H9 (cell line): Measurements from ENCODE around the gene EFNA5. TPM values are rescaled to one million over a fixed set of nuclear protein-coding genes. Genes with fewer than 3 reads are reported as not detected.

Experiments
- DNase-seq: peaks from one replicate; pipeline ENCODE4 v3.0.0-alpha.2; 2017
- H2AFZ ChIP-seq: one replicate; pipeline ENCODE4 v1.6.1; 2013; ENCODE audit warnings: mild to moderate bottlenecking, low read length, control low read depth, moderate library complexity
- H2AK5ac ChIP-seq: 2 replicates; pipeline ENCODE4 v1.6.1; 2013; ENCODE audit warnings: low read length, control low read depth, mixed read lengths; ENCODE audit not compliant: insufficient read length
- H2BK120ac ChIP-seq: one replicate; pipeline ENCODE4 v1.6.1; 2013; ENCODE audit warnings: low read depth, mild to moderate bottlenecking, low read length, control low read depth, inconsistent platforms; ENCODE audit not compliant: poor library complexity, severe bottlenecking
- H2BK12ac ChIP-seq: 2 replicates; pipeline ENCODE4 v1.6.1; 2013; ENCODE audit warnings: low read length, control low read depth, mixed read lengths, low read depth; ENCODE audit not compliant: insufficient read length
- H2BK15ac ChIP-seq: 2 replicates; pipeline ENCODE4 v1.6.1; 2013; ENCODE audit warnings: low read depth, low read length, control low read depth
- H2BK20ac ChIP-seq: one replicate; pipeline ENCODE4 v1.6.1; 2013; ENCODE audit warnings: low read depth, mild to moderate bottlenecking, low read length, control low read depth, inconsistent platforms; ENCODE audit not compliant: poor library complexity, severe bottlenecking
- H2BK5ac ChIP-seq: 2 replicates; pipeline ENCODE4 v1.6.1; 2013; ENCODE audit warnings: low read length, control low read depth, mixed read lengths; ENCODE audit not compliant: insufficient read length
- H3K14ac ChIP-seq: 2 replicates; pipeline ENCODE4 v1.6.1; 2013; ENCODE audit warnings: low read length, control low read depth; ENCODE audit not compliant: insufficient read depth
- H3K18ac ChIP-seq: 2 replicates; pipeline ENCODE4 v1.6.1; 2013; ENCODE audit warnings: low read depth, mild to moderate bottlenecking, mixed read lengths, low read length, control low read depth; ENCODE audit not compliant: insufficient read length
- H3K23ac ChIP-seq: 2 replicates; pipeline ENCODE4 v1.6.1; 2013; ENCODE audit warnings: low read length, control low read depth, mixed read lengths, low read depth; ENCODE audit not compliant: insufficient read length
- H3K23me2 ChIP-seq: 2 replicates; pipeline ENCODE4 v1.6.1; 2013; ENCODE audit warnings: low read depth, mild to moderate bottlenecking, mixed read lengths, low read length, control low read depth; ENCODE audit not compliant: insufficient read length, poor library complexity, severe bottlenecking
- H3K27ac ChIP-seq: 2 replicates; pipeline ENCODE4 v1.5.1; 2013; ENCODE audit warnings: low read length, control low read depth, mixed read lengths, low read depth; ENCODE audit not compliant: insufficient read length
- H3K27me3 ChIP-seq: 2 replicates; pipeline ENCODE4 v1.6.1; 2013; ENCODE audit warnings: low read length, control low read depth, inconsistent platforms; ENCODE audit not compliant: insufficient read depth
- H3K4ac ChIP-seq: 2 replicates; pipeline ENCODE4 v1.6.1; 2013; ENCODE audit warnings: low read depth, mild to moderate bottlenecking, control low read depth, inconsistent platforms, low read length, moderate library complexity
- H3K4me1 ChIP-seq: 2 replicates; pipeline ENCODE4 v1.6.1; 2013; ENCODE audit warnings: low read length, control low read depth, inconsistent platforms; ENCODE audit not compliant: insufficient read depth
- H3K4me2 ChIP-seq: 2 replicates; pipeline ENCODE4 v1.6.1; 2013; ENCODE audit warnings: low read length, control low read depth, mixed read lengths; ENCODE audit not compliant: insufficient read length, insufficient read depth
- H3K56ac ChIP-seq: 2 replicates; pipeline ENCODE4 v1.6.1; 2013; ENCODE audit warnings: low read depth, mild to moderate bottlenecking, mixed read lengths, low read length, control low read depth; ENCODE audit not compliant: insufficient read length
- H3K79me1 ChIP-seq: 2 replicates; pipeline ENCODE4 v1.6.1; 2013; ENCODE audit warnings: low read depth, mild to moderate bottlenecking, moderate library complexity, low read length, control low read depth, inconsistent platforms; ENCODE audit not compliant: insufficient read depth, poor library complexity, severe bottlenecking
- H3K79me2 ChIP-seq: 2 replicates; pipeline ENCODE4 v1.6.1; 2013; ENCODE audit warnings: low read length, control low read depth, inconsistent platforms; ENCODE audit not compliant: insufficient read depth
- H3K9ac ChIP-seq: 2 replicates; pipeline ENCODE4 v1.6.1; 2013; ENCODE audit warnings: low read length, control low read depth, mixed read lengths; ENCODE audit not compliant: insufficient read length; ENCODE audit errors: extremely low read depth
- H3K9me3 ChIP-seq: one replicate; pipeline ENCODE4 v1.6.1; 2013; ENCODE audit warnings: low read depth, low read length, inconsistent platforms; ENCODE audit not compliant: control insufficient read depth
- H3T11ph ChIP-seq: one replicate; pipeline ENCODE4 v1.6.1; 2013; ENCODE audit warnings: mild to moderate bottlenecking, low read length, control low read depth, inconsistent platforms
- H4K20me1 ChIP-seq: one replicate; pipeline ENCODE4 v1.6.1; 2013; ENCODE audit not compliant: control insufficient read depth, insufficient read length, insufficient read depth
- H4K5ac ChIP-seq: 2 replicates; pipeline ENCODE4 v1.6.1; 2013; ENCODE audit warnings: low read depth, mild to moderate bottlenecking, mixed read lengths, low read length, control low read depth; ENCODE audit not compliant: insufficient read length
- H4K8ac ChIP-seq: replicated peaks from 2 replicates; pipeline ENCODE4 v1.6.1; 2013; ENCODE audit warnings: low read length, control low read depth, mixed read lengths, low read depth; ENCODE audit not compliant: insufficient read length
- H4K91ac ChIP-seq: 2 replicates; pipeline ENCODE4 v1.6.1; 2013; ENCODE audit warnings: low read depth, mild to moderate bottlenecking, moderate library complexity, mixed read lengths, low read length, control low read depth; ENCODE audit not compliant: insufficient read length
- H3K27ac Mint-ChIP-seq, 3 experiments: 2 replicates in 2 of 3; 3 replicates in 1 of 3; pipeline ENCODE4 v1.8.0; 2020 to 2021; ENCODE audit warnings: mixed read lengths in 3 of 3, mild to moderate bottlenecking in 1 of 3, moderate library complexity in 1 of 3
- H3K27me3 Mint-ChIP-seq: 2 replicates; pipeline ENCODE4 v1.8.0; 2021; ENCODE audit warnings: low read depth, mild to moderate bottlenecking, moderate library complexity, mixed read lengths
- H3K36me3 Mint-ChIP-seq, 3 experiments: 2 replicates in 2 of 3; 3 replicates in 1 of 3; pipeline ENCODE4 v1.8.0; 2020 to 2021; ENCODE audit warnings: low read depth in 3 of 3, mixed read lengths in 3 of 3; ENCODE audit not compliant: insufficient read depth in 1 of 3
- H3K4me1 Mint-ChIP-seq, 2 experiments: 2 replicates each; pipeline ENCODE4 v1.8.0; 2020; ENCODE audit warnings: mixed read lengths in 2 of 2
- H3K4me3 Mint-ChIP-seq, 2 experiments: 2 replicates in 1 of 2; 3 replicates in 1 of 2; pipeline ENCODE4 v1.8.0; 2020 to 2021; ENCODE audit warnings: mild to moderate bottlenecking in 2 of 2, mixed read lengths in 2 of 2, moderate library complexity in 1 of 2
- H3K9me3 Mint-ChIP-seq, 2 experiments: 2 replicates in 1 of 2; 3 replicates in 1 of 2; pipeline ENCODE4 v1.8.0; 2020; ENCODE audit warnings: mild to moderate bottlenecking in 2 of 2, mixed read lengths in 2 of 2, moderate library complexity in 1 of 2
- WGBS: extraction: QIAGEN DNeasy Blood & Tissue Kit; methylation state at CpG from one replicate; pipeline ENCODE4 v1.1.7; 2013; ENCODE audit warnings: missing lambda C conversion rate, low lambda C conversion rate, mixed read lengths; ENCODE audit not compliant: insufficient read length; ENCODE audit errors: extremely low coverage; 5-methylcytosine and 5-hydroxymethylcytosine counted together
- total RNA-seq: library from RNA; stranded (reverse); gene quantifications from 2 replicates; pipeline ENCODE4 v1.2.1, GENCODE V29; 2021
- TF ChIP-seq, protein P1 (sequence below): fragments of 200-600 bp; sonication (generic); conservative IDR thresholded peaks from 3 replicates; pipeline ENCODE4 v1.8.0; 2021; ENCODE audit warnings: antibody characterized with exemption, mild to moderate bottlenecking

EFNA5 gene
- total RNA-seq, 1 experiment from 2014 or later: 20.4 TPM

- H4K20me1 ChIP-seq: no peaks in the 10 kb centered on the region
- no peak overlapping the region for H2BK12ac ChIP-seq
- H2AFZ ChIP-seq: no peak overlapping the region
- H4K8ac ChIP-seq: no peak overlapping the region
- no peaks in the 10 kb centered on the region for H3K23me2 ChIP-seq
- H3K9me3 ChIP-seq: no peaks in the 10 kb centered on the region
- H4K91ac ChIP-seq: no peak overlapping the region
- H3K79me2 ChIP-seq: no peaks in the 10 kb centered on the region
- Mint-ChIP-seq H3K4me1 (peaks cover 17 to 21% of the 10 kb centered on the region in 2 experiments), H3K4me3 (no peak overlapping the region), H3K27ac (no peak overlapping the region; a peak in 1 of 7 replicates), H3K36me3 (peaks cover 3 to 6% (median 4%) of the 10 kb centered on the region in 3 experiments; a peak in 5 of 7 replicates), H3K9me3 (peaks cover 3 to 4% of the 10 kb centered on the region in 2 experiments; a peak in 4 of 5 replicates), H3K27me3 (no peaks in the 10 kb centered on the region)
- no peak overlapping the region for H3K9ac ChIP-seq
- no peak overlapping the region for H3K4ac ChIP-seq
- H3K27me3 ChIP-seq: no peaks in the 10 kb centered on the region
- no peak overlapping the region for H2BK20ac ChIP-seq
- no peak overlapping the region for H3K4me2 ChIP-seq
- TF ChIP-seq, protein P1, sequence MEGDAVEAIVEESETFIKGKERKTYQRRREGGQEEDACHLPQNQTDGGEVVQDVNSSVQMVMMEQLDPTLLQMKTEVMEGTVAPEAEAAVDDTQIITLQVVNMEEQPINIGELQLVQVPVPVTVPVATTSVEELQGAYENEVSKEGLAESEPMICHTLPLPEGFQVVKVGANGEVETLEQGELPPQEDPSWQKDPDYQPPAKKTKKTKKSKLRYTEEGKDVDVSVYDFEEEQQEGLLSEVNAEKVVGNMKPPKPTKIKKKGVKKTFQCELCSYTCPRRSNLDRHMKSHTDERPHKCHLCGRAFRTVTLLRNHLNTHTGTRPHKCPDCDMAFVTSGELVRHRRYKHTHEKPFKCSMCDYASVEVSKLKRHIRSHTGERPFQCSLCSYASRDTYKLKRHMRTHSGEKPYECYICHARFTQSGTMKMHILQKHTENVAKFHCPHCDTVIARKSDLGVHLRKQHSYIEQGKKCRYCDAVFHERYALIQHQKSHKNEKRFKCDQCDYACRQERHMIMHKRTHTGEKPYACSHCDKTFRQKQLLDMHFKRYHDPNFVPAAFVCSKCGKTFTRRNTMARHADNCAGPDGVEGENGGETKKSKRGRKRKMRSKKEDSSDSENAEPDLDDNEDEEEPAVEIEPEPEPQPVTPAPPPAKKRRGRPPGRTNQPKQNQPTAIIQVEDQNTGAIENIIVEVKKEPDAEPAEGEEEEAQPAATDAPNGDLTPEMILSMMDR: no peak
- H3K4me1 ChIP-seq: no peaks in the 10 kb centered on the region
- no peak overlapping the region for H2AK5ac ChIP-seq
- H3T11ph ChIP-seq: no peak overlapping the region
- H3K14ac ChIP-seq: no peak overlapping the region
- no peak overlapping the region for H3K23ac ChIP-seq
- H4K5ac ChIP-seq: no peak overlapping the region
- no peak overlapping the region for H3K27ac ChIP-seq
- peaks cover 2% of the 10 kb centered on the region for H3K79me1 ChIP-seq
- no peak overlapping the region for H2BK5ac ChIP-seq
- no peak overlapping the region for H3K56ac ChIP-seq
- H2BK15ac ChIP-seq: no peak overlapping the region
- H3K18ac ChIP-seq: no peak overlapping the region
- no CpG with 5 or more reads among the region's 3 CpGs for WGBS
- DNase-seq: no peak
- no peak overlapping the region for H2BK120ac ChIP-seq
These were observed 221.4 kb downstream of the EFNA5 start for GRCh38 chr5:107449369-107449768.
